AG04449 (cell line): Measurements from ENCODE around the gene SKI.

Source experiments
- CTCF ChIA-PET: fragments of 350-600 bp; formaldehyde crosslinking; extraction: SDS; loops from one replicate; lab custom pipeline; 2021; ENCODE audit warnings: antibody characterized with exemption; lab: Yijun Ruan, JAX
- POLR2A ChIA-PET: fragments of 400-600, 350-600 bp; formaldehyde crosslinking; extraction: SDS; loops from one replicate; lab custom pipeline; 2020; ENCODE audit warnings: antibody characterized with exemption, inconsistent platforms; lab: Yijun Ruan, JAX
- DNase-seq: peaks from one replicate; pipeline ENCODE4 v3.0.0-alpha.2; 2010; ENCODE audit warnings: low read depth, low spot score
- H3K4me3 ChIP-seq: 2 replicates; pipeline ENCODE4 v1.5.1; 2011; ENCODE audit warnings: low read depth, mild to moderate bottlenecking, control low read depth, low read length
- CTCF ChIP-seq: IDR thresholded peaks from one replicate; pipeline ENCODE4 v1.5.1; 2011; ENCODE audit warnings: mild to moderate bottlenecking, moderate library complexity, low read length, control low read depth, inconsistent platforms; ENCODE audit not compliant: insufficient read depth; ENCODE audit errors: missing control alignments

The SKI gene

GRCh38 chr1:2347409-2347785 lies 119.3 kb downstream of the SKI start:
- no peak for DNase-seq

GRCh38 chr1:2347896-2348295 lies 119.8 kb downstream of the SKI start:
- CTCF ChIA-PET, result no interaction called here
- POLR2A ChIA-PET, result no interaction called here
- no peak overlapping the region for H3K4me3 ChIP-seq
- TF ChIP-seq CTCF, result no peak
- DNase-seq, result no peak

More at GRCh38 chr1:2347409-2347785, 119.3 kb downstream of the SKI start:
- ChIA-PET CTCF (interaction anchor here (1.3 kb wide), 1 partner anchor 35 kb away, joined by 4 read pairs; no protein-coding TSS in a partner anchor), POLR2A (no interaction called here)
- TF ChIP-seq CTCF, result no peak
- no peak overlapping the region for H3K4me3 ChIP-seq

- CTCF ChIA-PET, result no interaction called here
- DNase-seq, result no peak
- no peak overlapping the region for H3K4me3 ChIP-seq
- POLR2A ChIA-PET, result no interaction called here
- no peak for TF ChIP-seq CTCF
Observed at GRCh38 chr1:2348346-2349325, 120.5 kb downstream of the SKI start.

GRCh38 chr1:2349806-2350205 lies 121.7 kb downstream of the SKI start:
- CTCF ChIA-PET, result interaction anchor here (0.7 kb wide), 1 partner anchor 11 kb away, joined by 3 read pairs; no protein-coding TSS in a partner anchor
- DNase-seq, result no peak
- no peak overlapping the region for H3K4me3 ChIP-seq
- no peak for TF ChIP-seq CTCF
- POLR2A ChIA-PET, result no interaction called here

- no peak for TF ChIP-seq CTCF
- no peak overlapping the region for H3K4me3 ChIP-seq
- POLR2A ChIA-PET, result no interaction called here
- no peak for DNase-seq
- CTCF ChIA-PET, result no interaction called here
Observed at GRCh38 chr1:2350501-2350900, 122.4 kb downstream of the SKI start.

GRCh38 chr1:2350911-2351655 lies 123.0 kb downstream of the SKI start:
- CTCF ChIA-PET, result interaction anchor here (1.5 to 1.8 kb wide), 2 partner anchors 9 to 31 kb away, joined by 5 read pairs; no protein-coding TSS in a partner anchor
- H3K4me3 ChIP-seq, result no peak overlapping the region
- no peak for TF ChIP-seq CTCF
- DNase-seq, result no peak
- POLR2A ChIA-PET, result no interaction called here
